Amniotic stem cell (primary cell): ENCODE results near the gene NME1.
"Not testable (repeated sequence)": the region's sequence is repeated elsewhere in the genome, so short reads cannot be mapped to it uniquely, and the experiment has no call there.

ENCODE experiments used
- DNase-seq: peaks from one replicate; lab custom pipeline; 2025; lab: John Stamatoyannopoulos, UW

The NME1 gene

DNA sequence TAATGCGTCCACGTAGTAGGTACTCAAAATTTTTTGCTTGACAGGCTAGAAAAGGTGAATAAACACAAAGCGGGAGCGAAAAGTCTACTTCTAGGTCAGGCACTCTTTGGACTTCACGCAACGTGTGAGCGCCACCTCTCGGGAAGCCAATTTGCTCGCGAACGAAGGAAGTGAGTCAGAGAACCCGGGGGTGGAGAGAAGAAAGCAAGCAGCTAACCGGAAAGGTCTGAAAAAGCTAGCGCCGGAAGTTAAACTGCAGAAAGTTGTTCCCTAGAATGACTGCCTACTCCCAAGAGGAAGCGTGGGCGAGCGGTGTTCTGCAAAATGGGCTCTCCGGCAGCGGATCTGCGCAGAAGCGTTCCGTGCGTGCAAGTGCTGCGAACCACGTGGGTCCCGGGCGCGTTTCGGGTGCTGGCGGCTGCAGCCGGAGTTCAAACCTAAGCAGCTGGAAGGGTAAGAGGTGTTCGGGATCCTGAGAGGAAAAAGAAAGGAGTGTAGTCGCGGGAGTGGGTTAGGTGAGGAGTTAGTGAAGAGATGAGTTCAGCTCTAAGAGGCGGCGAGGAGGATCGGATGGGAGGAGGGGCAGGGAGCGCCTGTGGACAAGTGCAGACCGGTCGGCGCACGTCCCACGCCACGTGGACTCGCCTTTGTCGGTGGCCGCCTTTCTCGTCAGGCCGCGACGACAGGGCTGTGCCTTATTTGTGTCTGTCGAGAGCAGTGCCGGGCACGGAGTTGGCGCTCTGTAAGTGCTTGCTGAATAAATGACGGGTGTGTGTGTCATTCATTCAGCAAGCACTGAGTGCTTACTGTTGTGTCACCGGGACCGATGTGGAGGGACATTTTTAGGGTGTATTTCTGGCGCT, at the start of gene NME1:
Gene NME1, plus strand, starts transcription at position 350 of the 863 bp plus-strand sequence. CDS start 2,096 bp downstream, outside the sequence.
- DNase-seq, result peak; percentile 99

DNA sequence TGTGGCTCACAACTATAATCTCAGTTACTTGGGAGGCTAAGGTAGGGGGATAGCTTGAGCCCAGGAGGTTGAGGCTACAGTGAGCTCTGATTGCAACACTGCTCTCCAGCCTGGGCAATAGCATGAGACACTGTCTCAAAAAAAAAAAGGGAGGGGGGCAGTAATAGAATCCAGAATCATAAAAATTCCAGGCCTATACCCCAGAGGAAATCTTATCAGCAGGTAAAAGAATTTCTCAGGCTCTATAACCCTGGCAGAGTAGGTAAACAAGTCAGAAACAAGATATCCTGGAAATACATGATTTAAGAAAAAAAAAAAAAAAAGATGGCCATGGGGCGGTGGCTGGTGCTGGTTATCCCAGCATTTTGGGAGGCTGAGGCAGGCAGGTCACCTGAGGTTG, 45.6 kb upstream of the NME1 start:
- no peak for DNase-seq

DNA sequence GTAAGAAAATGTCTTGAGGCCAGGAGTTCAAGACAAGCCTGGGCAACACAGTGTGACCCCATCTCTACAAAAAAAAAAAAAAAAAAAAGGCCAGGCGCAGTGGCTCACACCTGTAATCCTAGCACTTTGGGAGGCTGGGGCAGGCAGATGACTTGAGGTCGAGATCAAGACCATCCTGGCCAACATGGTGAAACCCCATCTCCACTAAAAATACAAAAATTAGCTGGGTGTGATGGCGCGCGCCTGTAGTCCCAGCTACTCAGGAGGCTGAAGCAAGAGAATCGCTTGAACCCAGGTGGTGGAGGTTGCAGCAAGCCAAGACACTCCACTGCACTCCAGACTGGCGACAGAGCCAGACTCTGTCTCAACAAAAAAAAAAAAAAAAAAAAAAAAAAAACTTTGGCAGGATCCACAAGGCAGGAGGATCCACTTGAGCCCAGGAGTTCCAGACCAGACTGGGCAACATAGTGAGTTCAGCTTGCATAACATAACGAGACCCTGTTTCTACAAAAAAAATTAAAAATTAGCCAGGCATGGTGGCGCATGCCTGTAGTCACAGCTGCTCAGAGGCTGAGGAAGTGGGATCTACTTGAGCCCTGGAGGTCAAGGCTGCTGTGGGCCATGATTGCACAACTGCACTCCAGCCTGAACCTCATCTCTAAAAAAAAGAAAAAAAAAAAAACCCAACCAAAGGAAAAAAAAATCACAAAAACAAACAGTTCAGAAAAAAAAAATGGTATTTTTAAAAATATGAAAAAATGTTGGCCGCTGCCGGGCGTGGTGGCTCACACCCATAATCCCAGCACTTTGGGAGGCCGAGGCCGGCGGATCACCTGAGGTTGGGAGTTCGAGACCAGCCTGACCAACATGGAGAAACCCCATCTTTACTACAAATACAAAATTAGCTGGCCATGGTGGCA, 40.8 kb upstream of the NME1 start:
- not testable (repeated sequence) for DNase-seq

GRCh38 chr17:51115179-51115578, 38.2 kb upstream of the NME1 start:
- DNase-seq, result no peak

DNA sequence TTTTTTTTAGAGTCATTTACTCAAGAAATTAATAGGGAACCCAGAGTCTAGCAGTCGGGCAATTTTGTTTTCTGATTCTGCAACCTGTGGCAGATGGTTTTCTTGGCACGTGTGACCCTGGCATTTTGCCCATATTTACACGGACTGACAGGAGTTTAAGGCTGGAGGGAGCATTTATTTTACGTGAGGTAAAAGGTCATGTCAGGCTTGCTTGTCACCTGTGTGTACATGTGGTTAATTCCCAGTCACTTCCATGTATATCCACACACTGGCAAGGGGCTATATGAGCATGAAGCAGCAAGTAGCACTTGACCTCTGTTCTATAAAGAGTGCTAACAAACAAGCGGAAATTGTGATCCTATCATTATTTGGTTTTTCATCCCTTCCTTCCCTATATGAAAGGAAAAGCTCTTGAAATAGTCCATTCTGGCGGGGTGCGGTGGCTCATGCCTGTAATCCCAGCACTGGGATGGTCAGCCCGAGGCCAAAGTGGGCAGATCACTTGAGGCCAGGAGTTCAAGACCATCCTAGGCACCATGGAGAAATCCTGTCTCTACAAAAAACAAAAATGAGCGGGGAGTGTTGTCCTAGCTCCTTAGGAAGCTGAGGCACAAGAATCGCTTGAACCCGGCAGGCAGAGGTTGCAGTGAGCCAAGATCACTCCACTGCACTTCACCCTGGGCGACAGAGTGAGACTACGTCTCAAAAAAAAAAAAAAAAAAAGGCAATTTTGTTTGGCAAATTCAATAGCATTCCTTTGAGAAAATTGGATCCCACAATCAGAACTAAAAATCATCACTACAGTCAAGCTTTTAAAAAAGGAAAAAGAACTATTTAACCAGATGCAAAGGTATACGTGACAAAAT, 34.8 kb upstream of the NME1 start:
- no peak for DNase-seq

DNA sequence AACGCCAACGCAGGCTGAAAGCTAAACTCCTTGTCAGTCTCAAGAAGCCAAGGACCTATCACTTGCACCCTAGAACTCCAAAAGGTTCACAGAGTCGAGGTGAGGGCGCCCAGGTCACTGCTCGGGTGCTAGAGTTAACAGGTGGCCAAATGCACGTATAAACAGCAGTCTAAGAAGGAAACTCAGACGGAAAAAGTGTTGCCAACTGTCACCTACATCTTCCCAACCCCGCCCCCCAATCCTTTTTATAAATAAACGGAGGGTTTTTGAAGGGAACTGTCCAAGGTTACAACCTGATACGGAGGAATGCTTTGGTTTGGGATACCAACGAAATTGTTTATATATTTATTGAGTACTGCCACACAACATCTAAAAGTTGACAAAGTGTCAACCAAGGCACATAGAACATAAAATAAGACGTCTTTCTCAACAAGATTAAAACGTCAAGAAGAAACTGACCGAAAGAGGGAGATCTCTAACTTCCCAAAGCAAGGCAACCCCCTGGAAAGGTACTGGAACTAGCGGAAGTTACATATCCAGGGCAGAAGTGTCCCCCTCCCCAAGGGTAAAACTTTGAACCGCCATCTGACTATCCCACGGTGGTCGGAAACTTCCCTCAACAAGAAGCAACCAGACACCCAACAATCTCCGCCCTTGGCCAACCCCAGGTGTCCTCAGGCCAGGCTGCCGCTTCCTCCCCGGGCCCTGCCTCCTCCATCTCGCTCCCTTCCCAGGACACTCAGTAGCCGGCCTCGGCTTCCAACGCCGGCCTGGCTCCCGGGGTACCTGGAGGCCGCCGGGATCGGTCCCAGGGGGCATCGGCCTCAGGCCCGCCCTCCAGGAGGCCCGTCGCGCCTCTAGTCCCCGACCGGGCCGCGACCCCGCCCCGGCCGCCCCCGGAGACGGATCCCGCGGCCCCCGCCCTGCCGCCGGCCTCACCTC, 33.7 kb upstream of the NME1 start:
- peak; percentile 54 for DNase-seq

DNA sequence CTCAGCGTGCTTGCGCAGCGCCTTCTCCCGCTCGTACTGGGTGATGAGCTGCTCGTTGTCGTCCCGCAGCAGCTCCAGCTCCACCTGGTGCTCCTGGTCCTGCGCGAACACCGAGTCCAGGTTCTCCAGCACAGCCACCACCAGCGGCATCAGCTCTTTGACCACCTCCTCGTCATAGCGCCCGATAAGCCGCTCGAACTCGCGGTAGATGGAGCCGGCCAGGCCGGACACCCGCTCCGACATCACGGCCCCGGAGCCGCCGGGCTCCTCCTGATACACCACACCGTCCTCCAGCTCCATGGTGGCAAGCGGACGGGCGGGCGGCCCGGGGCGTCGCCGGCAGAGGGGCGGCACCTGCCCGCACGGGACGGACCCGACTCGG, 33.0 kb upstream of the NME1 start:
- DNase-seq, result no peak

- peak; percentile 93 for DNase-seq
Observed at GRCh38 chr17:51120739-51121619, 32.4 kb upstream of the NME1 start, which contains the start of gene SPAG9. SPAG9 (minus strand) TSS chr17:51120868; CDS start chr17:51120656, 212 bp downstream.

DNA sequence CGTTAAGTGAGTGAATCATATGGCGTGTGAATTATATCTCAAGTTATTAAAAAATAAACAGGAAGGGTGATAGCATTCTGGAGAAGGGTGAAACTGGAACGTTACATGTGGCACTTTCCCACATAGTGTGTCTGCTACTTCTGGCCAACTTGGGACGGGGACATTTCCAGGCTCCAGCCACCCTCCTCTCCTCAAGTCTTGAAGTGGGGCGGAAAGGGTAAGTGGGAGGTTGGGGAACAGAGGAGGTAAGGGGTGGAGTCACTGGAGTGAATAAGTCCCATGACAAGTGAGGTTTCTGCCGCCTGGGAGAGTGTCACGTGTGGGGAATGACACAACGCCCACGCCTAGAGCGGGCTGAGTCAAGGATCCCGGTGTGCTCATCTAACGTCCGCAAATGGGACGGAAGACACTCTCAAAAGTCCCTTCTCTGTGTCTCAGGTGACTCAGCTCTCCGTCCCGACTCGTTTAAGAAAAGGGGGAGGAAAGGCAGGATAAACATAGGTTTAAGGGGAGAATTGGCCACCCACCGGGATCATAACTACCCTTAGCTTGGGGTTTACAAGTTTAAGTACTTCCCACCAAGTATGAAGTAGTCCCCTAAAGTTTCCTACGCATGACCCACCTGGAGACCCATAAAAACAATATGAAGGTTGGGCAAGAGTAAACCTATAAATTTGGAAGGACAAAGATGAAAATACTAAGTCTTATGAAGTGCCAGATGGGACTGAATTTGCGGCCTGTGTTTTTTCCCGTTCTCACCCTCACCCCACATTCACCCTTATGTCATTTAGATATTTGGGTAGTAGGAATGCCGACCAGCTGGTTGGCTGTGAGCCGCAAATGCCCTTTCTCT, 31.5 kb upstream of the NME1 start:
- peak; percentile 94 for DNase-seq

- DNase-seq, result not testable (repeated sequence)
Observed at GRCh38 chr17:51122473-51123115, 30.8 kb upstream of the NME1 start.

DNA sequence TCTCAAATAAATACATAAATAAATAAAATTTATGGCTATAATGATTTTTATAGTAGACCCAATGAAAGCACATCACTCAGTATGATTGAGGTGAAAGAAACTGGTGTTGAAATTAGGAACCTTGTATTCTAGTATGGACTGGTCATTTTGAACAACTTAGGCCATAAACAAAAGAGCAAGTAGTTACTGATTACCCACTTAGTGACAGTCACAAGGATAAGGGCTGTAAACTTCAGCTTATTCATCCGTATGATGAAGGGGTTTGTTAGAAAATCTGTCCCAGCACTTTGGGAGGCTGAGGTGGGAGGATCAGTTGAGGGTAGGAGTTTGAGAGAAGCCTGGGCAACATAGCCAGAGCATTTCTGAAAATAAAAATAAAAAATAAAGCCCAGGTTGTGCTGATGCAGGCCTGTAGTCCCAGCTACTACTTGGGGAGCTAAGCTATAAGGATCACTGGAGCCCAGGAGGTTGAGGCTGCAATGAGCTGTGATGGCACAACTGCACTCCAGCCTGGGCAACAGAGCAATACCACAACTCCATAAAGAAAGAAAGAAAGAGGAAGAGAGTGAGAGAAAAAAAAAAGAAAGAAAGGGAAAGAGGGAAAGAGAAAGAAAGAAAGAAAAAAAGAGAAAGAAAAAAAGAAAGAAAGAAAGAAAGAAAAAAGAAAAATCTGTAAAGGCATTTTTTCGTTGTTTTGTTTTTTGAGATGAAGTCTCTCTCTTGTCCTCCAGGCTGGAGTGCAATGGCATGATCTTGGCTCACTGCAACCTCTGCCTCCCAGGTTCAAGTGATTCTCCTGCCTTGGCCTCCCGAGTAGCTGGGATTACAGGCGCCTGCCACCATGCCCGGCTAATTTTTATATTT, 28.5 kb upstream of the NME1 start:
- DNase-seq, result no peak

DNA sequence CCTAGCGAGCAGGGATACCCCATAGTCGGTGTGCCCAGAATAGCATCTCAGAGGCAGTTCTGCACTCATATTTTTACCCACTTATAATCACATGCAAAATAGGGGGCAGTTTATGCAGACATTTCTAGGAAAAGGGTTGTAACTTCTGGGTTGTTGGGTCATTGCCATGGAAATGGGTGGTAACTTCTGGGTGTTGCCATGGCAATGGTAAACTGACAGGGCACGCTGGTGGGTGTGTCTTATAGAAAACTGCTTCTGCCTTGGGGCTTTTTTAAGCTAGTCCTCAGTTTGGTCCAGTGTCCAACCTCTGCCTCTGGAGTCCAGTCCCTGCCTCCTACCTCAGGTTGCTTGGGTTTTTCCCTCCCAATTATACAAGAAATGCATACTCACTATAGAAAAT, 25.3 kb upstream of the NME1 start:
- DNase-seq, result no peak

DNA sequence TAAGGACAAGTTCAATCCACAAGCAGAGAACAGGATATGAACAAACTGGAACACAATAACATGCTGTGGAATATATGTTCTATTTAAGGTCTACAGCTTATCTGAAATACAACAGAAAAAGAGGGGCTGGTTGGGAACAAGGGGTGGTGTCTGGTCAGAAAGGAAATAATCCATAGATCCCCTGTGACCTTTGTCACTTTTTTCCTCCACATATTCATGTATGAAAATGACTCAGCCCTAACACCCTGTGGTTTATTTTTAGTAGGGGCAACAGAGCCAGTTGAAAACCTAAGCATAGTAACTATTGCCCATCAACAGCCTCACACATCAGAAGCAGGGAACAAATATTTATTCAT, 20.4 kb upstream of the NME1 start:
- DNase-seq, result no peak

DNA sequence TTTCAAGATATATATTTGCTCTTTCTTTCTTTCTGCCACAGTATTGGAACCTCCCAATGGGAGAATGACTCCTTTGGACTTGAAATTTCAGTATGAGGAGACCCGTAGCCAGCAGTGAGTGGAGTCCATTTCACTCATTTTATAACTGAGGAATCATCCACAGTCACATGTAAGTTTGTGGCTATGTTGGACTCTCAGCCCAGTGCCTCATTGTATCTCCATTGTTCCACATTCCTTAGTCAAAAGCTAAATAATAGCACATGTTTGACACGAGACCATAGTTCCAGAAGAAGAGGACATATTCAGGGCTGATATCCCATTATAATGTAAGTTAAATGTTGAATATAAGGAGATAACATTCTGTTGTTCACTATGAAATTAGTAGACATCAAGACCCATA, 20.0 kb upstream of the NME1 start:
- no peak for DNase-seq

- DNase-seq, result no peak
Observed at GRCh38 chr17:51135956-51136355, 17.4 kb upstream of the NME1 start.

GRCh38 chr17:51142597-51142996, 10.8 kb upstream of the NME1 start:
- DNase-seq, result no peak
